Stimulated activated CD4-positive, alpha-beta T cell treated with anti-CD3 and anti-CD28 coated beads, Interleukin-15, amount 100 ng/mL, for 48 hours (primary cell): ENCODE results near the gene LONP1.
"Not testable (repeated sequence)": the region's sequence is repeated elsewhere in the genome, so short reads cannot be mapped to it uniquely, and the experiment has no call there.

Experiments
- DNase-seq, 2 donors: peaks; one replicate each; pipeline ENCODE4 v3.0.0-alpha.2; 2020; ENCODE audit warnings: low read depth in 2 of 2

The LONP1 gene

DNA sequence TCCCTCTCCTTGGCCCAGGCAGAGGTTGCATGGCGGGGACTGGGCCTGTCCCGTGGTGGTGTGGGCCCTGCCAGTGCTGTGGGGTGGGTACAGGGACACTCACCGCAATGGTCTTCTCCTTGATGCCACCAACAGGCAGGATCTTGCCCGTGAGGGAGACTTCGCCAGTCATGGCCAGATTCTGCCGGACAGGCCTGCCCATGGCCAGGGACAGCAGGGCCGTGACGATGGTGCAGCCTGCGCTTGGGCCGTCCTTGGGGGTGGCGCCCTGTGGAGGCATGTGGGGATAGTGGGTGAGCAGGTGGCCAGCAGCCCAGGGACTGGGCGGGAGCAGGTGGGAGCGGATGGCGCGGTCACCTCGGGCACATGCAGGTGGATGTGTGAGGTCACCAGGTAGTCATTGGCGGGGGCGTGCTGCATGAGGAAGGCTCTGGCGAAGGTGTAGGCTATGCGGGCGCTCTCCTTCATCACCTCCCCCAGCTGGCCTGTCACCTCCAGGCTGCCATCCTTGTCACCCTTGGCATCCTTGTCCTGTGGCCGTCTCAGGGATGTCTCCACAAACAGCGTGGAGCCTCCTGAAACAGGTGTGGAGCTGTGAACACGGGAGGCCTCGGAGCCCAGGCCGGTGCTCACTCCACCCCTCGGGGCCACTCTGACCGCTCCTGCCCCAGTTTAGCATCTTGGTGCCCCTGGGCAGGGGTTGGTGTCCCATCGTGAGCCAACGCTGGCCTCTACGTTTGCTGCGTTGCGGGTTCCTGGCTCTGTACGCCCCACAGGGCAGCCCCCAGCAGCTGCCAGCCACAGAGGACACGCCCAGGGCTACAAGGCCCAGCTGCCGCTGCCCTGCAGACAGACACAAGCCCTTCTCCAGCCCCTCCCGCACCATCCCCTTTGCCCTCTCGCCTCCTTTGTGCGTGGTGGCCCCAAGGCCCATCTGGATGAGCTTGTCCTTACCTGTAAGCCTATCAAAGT is 26.5 kb downstream of the LONP1 start:
- DNase-seq, result no peak

DNA sequence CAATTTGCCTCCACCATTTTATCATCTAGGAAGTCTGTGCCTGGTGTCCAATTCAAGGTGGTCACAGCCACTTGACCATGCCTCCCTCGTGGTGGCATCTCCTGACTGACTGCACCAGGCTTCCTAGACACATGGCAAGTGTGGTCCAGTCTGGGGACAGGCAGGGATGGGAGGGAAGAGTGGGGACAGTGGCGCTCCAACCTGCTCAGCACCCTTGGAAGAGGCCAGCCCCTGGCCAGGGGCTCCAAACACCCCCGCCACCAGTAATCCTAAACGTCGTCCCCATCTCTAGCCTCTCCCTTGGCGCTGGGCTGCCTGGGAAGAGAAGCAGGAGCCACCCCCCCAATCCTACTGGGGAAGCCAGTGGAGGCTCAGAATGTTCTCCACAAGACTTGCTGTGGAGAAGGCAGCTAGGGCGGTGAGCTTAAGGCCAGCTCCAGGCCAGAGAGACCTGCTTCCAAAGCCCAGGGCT is 27.2 kb downstream of the LONP1 start:
- DNase-seq, result no peak

DNA sequence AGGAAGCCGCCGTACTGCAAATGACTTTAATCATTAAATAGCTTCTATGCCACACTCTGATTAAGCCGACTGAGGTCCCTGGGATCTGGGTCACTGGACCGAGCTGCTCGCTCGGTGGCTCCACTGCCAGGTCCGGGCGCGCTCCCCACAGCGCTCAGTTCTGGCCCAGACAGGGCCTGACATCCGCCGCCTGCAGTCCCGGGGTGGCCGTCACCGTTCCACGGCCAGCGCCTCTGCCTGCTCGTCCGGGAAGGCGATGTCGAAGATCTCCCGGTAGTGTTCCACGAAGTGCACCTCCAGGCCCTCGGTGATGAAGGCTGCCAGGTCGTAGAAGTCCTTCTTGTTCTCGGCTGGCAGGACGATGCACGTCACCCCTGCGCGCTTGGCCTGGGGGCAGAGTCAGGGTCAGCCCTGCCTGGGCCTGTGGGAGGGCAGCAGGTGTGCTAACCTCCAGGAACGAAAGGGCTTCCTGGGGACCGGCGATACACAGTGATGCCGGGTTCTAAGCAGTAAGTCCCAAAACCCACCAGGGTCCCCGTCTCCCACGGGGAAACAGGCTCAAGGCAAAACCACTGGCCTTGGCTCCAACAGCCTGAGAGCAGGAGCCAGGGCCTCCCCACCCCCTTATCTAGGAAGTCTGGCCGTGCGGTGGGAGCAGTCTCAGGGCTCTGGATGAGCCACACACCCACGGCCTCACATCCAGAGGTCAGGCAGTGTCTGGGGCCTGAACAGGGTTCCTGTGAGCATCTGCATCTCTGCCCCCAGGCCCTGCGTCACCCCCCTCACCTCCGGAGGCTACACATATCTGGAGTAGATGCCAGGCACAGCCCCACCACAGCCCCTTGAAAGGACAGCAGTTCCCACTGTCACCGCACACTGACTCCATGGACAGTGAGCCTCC is 27.9 kb downstream of the LONP1 start:
- no peak for DNase-seq

DNA sequence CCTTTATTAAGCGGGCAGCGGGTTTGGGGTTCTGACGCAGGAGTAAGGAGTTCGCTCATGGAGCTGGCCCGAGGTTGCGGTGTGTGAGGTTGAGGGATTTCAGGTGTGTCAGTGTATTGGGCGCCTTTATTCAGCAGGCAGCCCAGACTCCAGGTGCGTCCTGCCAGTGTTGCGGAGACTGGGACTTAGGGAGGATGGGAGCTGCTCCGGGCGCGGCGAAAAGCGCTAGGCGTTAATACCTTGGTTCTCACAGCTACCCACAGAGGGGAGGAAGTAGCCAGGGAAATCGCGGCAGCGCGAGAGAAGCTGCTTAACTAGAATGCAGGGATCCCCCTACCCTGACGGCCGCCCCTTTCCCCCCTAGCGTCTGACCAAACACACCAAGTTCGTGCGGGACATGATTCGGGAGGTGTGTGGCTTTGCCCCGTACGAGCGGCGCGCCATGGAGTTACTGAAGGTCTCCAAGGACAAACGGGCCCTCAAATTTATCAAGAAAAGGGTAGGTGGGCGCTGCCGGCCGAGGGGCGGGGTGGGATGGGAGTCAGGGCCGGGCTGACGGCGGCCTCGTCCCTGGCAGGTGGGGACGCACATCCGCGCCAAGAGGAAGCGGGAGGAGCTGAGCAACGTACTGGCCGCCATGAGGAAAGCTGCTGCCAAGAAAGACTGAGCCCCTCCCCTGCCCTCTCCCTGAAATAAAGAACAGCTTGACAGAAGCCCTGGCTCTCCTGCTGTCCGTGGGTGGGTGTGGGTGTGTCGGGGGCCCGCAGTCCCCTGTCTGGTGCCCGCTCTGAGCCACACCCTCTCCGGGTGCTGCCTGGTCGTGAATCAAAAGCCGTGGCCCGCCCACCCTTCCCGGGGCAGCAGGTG is 28.8 kb downstream of the LONP1 start:
- peak in 1 of 2 donors; percentile 63 for DNase-seq

DNA sequence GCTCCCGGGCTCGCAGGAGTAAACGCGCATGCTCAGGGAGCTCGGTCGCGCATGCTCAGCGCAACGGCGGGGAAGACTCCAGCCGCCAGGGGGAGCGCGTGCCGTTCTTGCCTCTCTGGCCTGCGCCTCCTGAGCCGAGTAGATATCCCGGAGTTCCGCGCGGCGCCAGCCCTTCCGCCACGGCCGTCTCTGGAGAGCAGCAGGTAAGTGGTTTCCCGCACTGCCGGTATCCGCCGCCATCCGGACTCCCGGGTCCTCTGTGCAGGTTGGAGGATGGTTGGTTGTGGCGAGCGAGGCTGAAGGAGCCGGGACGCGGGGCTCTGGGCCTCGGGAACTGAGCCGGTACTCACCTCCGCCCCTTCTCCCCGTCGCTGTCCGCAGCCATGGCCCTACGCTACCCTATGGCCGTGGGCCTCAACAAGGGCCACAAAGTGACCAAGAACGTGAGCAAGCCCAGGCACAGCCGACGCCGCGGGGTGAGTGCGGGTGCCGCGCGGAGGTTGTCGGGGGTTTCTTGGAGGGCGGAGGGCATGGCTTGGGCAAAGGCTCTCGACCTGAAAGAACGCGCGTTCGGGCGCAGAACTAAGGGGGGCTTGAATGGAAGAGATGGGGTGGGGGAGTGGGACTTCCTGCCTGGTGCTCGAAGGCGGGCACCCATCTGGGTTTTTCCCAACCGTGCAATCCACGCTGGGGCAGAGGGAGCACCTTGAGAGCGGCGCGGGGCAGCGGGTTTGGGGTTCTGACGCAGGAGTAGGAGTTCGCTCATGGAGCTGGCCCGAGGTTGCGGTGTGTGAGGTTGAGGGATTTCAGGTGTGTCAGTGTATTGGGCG is 29.6 kb downstream of the LONP1 start, which contains the start of gene RPL36:
RPL36 (plus strand) TSS at position 171 of the 830 bp plus-strand sequence; CDS start at position 384, 213 bp downstream.
- DNase-seq, result peak; percentile 97 to 99

DNA sequence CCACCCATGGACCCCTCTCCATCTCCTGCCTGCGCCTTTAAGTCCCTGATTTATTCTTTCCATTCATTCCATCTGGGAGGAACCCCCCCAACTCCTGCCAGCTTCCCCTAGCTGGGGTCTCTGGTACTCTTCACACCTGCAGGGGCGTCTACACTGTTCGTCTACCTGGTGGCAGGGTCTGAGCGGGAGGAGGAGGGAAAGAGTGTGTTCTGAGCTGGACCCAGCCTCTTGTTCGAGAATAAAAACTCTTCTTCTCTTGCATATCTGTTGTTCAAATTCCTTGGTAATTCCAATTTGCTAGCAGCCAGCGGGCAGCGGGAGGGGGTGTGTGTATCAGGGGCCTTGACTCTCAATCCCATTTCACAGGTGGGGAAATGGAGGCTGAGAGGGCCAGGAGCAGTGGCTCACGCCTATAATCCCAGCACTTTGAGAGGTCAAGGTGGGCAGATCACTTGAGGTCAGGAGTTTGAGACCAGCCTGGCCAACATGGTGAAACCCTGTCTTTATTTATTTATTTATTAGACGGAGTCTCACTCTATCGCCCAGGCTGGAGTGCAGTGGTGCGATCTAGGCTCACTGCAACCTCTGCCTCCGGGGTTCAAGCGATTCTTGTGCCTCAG is 31.6 kb downstream of the LONP1 start:
- not testable (repeated sequence) for DNase-seq

DNA sequence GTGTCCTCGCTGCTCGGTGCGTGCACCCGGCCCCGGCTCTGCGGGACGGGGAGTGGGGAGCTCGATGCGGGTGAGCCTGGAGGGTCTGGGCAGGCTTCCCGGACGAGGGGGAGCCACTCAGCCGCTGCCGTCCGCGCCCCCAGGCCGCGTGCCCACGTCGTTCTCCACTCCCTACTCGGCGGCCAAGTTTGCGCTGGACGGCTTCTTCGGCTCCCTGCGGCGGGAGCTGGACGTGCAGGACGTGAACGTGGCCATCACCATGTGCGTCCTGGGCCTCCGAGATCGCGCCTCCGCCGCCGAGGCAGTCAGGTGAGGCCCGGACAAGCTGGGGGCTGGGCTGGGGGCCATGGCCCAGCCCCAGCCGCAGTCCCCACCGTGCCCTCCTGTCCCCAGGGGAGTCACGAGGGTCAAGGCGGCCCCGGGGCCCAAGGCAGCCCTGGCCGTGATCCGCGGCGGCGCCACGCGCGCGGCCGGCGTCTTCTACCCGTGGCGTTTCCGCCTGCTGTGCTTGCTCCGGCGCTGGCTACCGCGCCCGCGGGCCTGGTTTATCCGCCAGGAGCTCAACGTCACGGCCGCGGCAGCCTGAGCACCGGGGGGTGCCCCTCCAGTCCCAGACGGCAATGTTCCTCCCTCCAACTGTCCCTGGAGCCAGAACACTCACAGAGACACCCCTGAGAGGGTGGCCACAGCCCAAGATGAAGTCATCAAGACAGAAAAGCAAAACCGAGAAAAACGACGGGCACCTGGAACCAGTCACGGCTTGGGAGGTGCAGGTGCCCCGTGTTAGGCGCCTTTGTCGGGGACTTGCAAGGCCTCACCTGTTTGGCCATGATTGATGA is 32.4 kb downstream of the LONP1 start:
- DNase-seq, result no peak

DNA sequence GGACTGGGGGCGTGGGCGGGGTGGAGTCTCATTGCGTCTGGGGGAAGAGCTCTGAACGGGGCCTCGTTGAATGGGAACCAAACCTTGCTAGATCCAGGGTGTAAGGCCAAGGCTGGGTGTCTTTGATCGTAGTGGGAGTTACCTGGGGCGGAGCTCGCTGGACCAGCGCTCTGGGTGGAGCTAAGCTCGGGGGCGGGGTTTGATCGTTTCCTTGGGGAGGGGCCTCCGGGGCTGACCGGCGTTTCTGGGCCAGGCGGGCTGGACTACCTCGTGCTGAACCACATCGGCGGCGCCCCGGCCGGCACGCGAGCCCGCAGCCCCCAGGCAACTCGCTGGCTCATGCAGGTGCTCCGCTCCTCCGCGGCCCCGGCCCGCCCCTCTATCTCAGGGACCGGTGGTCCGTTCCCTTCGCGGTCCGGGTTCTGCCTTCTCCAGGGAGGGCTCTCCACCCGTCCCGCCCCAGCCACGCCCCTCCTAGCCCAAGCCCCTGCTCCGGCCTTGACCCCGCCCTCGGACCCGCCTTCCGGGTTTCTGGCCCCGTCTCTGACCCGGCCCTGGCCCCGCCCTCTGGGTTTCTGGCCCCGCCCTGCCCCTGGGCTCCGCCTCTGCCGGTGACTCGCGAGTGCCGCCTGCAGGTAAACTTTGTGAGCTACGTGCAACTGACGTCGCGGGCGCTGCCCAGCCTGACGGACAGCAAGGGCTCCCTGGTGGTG is 33.1 kb downstream of the LONP1 start:
- DNase-seq, result peak; percentile 98 to 100

DNA sequence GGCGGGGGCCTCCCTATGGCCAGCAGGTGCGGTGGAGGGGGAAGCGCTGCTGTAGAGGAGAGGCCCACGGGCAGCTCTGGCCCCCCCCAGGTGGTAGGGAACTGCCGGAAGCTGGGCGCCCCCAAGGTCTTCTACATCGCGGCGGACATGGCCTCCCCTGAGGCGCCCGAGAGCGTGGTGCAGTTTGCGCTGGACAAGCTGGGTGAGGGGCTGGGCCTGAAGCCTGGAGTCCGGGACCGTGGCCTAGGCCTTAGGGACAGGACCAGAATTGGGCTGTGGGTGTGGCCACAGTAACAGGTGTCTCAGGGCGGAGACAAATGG is 33.7 kb downstream of the LONP1 start:
- DNase-seq, result no peak

DNA sequence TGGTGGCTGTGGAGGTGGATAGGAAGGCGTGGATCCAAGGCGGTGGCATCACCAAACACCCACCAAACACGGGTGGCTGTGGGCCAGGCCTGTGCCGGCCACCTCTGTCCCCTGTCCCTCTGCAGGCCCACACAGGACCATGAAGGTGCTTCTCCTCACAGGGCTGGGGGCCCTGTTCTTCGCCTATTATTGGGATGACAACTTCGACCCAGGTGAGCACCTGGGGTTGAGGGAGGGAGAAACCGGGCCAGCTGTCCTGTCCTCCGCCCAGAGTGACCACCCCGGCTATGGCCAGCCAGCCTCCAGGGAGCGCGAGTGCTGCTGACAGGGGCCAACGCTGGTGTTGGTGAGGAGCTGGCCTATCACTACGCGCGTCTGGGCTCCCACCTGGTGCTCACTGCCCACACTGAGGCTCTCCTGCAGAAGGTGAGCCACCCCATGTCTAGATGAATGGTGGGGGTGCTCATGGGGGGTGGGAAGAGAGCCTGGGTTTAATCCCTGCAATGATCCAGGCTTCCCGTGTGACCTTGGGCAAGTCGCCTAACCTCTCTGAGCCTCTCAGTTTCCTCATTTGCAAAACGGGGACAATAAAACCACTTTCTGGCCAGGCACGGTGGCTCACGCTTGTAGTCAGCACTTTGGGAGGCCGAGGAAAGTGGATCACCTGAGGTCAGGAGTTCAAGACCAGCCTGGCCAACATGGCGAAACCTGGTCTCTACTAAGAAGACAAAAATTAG is 35.1 kb downstream of the LONP1 start:
- DNase-seq, result no peak

DNA sequence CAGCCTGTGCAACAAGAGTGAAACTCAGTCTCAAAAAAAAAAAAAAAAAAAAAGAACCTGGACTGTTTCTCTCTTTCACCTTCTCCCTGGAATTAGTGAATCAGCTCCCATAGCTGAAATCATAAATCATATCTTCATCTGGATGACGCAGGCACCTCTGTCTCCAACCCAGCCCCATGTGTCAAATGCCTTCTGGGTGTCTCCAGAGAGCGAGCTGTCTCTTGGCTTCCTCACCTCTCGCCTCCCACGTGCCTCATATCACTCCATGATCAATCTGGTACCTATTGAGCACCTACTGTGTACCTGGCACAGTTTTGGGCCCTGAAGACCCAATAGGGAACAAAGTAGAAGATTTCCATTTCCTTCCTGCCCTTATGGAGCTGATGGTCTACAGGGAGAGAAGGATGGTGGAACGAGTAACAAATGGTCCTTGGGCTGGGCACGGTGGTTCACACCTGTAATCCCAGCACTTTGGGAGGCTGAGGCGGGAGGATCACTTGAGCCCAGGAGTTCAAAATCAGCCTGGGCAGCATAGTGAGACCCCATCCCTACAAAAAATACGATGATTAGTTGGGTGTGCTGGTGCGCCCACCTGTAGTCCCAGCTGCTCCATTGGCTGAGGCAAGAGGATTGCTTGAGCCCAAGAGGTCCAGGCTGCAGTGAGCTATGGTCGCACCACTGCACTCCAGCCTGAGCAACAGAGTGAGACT is 36.6 kb downstream of the LONP1 start:
- no peak for DNase-seq

DNA sequence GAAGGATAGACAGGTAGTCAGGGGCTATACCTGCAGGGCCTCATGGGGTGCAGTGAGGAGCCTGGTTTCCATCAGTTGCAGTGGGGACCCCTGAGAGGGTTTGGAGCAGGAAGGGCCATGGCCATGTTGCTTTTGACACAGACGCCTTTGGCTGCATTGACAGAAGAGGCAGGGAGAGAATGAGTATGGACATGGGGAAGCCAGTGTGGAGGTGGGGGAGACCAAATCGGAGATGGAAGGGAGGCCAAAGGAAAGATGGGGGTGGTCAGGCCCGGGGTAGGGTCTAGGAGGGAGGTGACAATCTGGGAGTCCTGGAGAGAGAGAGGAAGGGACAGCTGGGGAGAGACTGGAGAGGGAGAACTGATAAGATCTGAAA is 37.9 kb downstream of the LONP1 start:
- no peak for DNase-seq

DNA sequence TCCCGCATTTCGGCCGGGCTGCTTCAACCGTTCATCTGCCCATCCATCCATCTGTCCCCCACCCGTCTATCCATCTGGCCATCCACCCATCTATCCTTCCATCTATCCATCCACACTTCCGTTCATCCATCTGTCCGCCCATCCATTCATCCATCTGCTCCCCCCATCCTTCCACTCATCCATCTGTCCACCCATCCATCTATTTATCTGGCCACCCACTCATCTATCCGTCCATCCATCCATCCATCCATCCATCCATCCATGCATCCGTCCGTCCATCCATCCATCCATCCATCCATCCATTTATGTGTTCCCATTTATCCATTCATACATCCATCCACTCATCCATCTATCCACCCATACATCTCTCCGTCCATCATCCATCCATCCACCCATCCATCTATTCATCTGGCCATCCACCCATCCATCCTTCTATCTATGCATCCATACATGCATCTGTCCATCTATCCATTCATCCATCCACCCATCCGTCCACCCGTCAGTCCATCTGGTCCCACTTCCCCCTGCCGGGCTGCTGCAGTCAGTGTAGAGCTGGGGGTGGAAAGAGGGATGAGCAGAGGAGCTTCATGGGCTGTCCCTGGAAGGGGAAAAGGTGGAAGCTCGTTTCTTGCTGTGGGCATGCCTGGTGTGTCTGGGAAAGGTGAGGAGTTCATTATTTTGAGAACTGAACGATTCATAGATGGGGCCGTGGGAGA is 38.4 kb downstream of the LONP1 start:
- DNase-seq, result no peak

DNA sequence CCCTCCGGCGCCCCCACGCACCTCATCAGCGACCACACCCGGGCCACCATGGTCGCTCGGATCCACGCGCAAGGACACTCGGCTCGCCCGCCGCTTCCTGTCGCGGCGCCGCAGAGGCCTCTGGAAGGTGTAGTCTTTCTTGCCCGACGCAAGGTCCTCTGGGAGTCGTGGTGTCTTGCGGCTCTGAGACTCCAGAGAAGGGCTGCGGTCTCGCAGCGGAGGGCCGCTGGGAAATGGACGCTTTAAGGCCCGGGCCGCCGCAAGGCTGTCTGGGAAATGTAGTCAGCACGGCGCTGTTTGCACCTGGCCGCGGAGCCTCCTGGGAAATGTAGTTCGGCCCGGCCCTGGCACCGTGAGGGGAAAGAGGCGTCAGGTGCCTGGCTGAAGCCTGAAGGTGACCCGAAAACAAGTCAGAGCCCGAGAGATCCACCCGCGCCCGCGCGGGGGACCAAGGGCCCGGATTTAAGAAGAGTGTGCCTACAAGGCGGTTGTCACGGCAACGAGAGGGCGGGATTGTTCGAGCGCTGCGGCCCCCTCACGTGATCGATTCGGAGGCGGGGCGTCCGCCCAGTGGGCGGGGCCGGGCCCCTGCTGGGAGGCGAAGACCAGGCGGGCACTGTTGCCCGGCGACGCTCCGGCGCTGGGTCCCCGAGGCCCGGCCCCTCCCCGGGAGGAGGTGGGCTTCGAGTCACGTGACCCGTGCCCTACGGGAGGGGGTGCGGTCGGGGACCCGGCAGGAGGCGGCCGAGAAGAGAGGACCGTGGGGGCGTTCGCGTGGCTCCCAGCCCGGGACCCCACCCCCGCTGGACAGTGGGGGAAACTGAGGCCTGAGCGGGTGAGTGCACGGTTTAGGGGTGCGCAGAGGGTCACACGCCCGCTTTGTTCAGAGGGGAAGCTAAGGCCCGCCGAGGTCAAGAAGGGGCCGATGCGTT is 39.2 kb downstream of the LONP1 start, which contains the start of the genes HSD11B1L and MICOS13:
HSD11B1L (plus strand) TSS at position 591 of the 932 bp plus-strand sequence. CDS start 3,806 bp downstream, outside the sequence.
MICOS13 (minus strand) TSS at position 80 of the 932 bp plus-strand sequence; CDS start at position 50, 30 bp downstream.
- DNase-seq, result peak; percentile 97 to 98

DNA sequence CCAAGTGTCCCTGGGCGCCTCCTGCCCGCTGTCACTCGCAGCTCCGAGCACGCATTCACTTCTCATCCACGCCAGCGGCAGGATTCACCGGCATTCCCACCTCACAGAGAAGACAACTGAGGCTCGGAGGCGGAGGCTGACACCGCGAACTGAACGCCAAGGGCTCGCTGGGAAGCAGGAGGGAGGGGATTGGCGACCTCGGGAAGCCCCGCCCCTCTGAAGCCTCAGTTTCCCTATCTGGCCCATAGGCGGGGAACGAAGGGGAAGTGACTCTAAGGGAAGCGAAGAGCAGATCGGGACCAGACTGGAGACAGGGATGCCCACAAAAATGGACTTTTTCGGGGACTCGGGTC is 39.9 kb downstream of the LONP1 start:
- DNase-seq, result no peak
